Measurements from ENCODE around the gene TMCC3. TPM values are rescaled to one million over a fixed set of nuclear protein-coding genes. Genes with fewer than 3 reads are reported as not detected.

TMCC3 gene
- total and polyA plus RNA-seq, 9 of the 15 experiments (the other 6 are each of a cell fraction or from before 2014, with no cell fraction given), result not detected

- Histone ChIP-seq H3K36me3 (ENCODE audit: control insufficient read depth, insufficient read depth, low read length) (no peaks in the 10 kb centered on the region), H3K9me3 (replicated peaks; ENCODE audit: control insufficient read depth, insufficient read depth, low read depth, low read length) (no peaks in the 10 kb centered on the region), H3K27ac (ENCODE audit: extremely low read depth, low read depth, low read length) (no peak overlapping the region), H3K4me1 (replicated peaks in 1 of 2; ENCODE audit: control insufficient read depth in 2 of 2, insufficient read depth in 2 of 2, low read length in 2 of 2) (no peaks in the 10 kb centered on the region), H4K20me1 (replicated peaks; ENCODE audit: control insufficient read depth, insufficient read depth, low read length) (no peaks in the 10 kb centered on the region), H2AFZ (ENCODE audit: low read depth, low read length) (no peak overlapping the region), H3K9me1 (ENCODE audit: control insufficient read depth, insufficient read depth, low read length) (no peaks in the 10 kb centered on the region), H3K9ac (ENCODE audit: insufficient read depth in 1 of 2, low read depth in 2 of 2, low read length in 2 of 2) (no peak overlapping the region), H3K4me3 (no peak overlapping the region), H3K27me3 (ENCODE audit: control insufficient read depth in 2 of 2, insufficient read depth in 2 of 2, low read length in 2 of 2) (no peaks in the 10 kb centered on the region; a peak in 1 of 5 replicates), H3K79me2 (ENCODE audit: control insufficient read depth, insufficient read depth, low read length) (no peaks in the 10 kb centered on the region), H3K4me2 (ENCODE audit: insufficient read depth, low read length) (no peak overlapping the region)
- intact Hi-C loops (cut with micrococcal nuclease) (no loop called here), in situ Hi-C loops (cut with MboI) (no loop called here)
- 0% methylated on average over 1 of the region's 1 CpG for WGBS (ENCODE audit: insufficient coverage, low coverage, missing lambda C conversion rate)
- TF ChIP-seq PTBP1 (IDR thresholded peaks at IDR 0.05; ENCODE audit: low read depth, low read length) (no peak), MAFG (tag; conservative IDR thresholded peaks at IDR 0.05) (peak; percentile 39), ZNF408 (CRISPR knock-in tag; IDR thresholded peaks at IDR 0.05; ENCODE audit: low read depth) (no peak), NFE2 (IDR thresholded peaks at IDR 0.05; ENCODE audit: low read depth) (0 out of 2 replicates have a peak, but pooled peaks have one; percentile 31)
- POLR2A ChIA-PET, result interaction anchor here (0.7 kb wide), 1 partner anchor 20 kb away, joined by 3 read pairs; no protein-coding TSS in a partner anchor
- CTCF ChIA-PET (ENCODE audit: low intra/inter-chr PET ratio), result no interaction called here
- ATAC-seq (no peak), FAIRE-seq (no peak), DNase-seq (ENCODE audit: extremely low read depth in 1 of 4, low spot score in 3 of 4) (no peak)
- BruUV-seq (replicated peaks), result no TSS peak
These were observed 49.4 kb upstream of the TMCC3 start for GRCh38 chr12:94699801-94700200.

GRCh38 chr12:94698578-94698977 is 48.2 kb upstream of the TMCC3 start:
- POLR2A ChIA-PET, result no interaction called here
- Histone ChIP-seq H2AFZ (ENCODE audit: low read depth, low read length) (no peak overlapping the region), H3K4me3 (no peak overlapping the region), H3K9ac (ENCODE audit: insufficient read depth in 1 of 2, low read depth in 2 of 2, low read length in 2 of 2) (no peak overlapping the region), H3K36me3 (ENCODE audit: control insufficient read depth, insufficient read depth, low read length) (no peaks in the 10 kb centered on the region), H3K27me3 (ENCODE audit: control insufficient read depth in 2 of 2, insufficient read depth in 2 of 2, low read length in 2 of 2) (peaks cover 0 to 2% of the 10 kb centered on the region in 2 experiments; a peak in 2 of 5 replicates), H4K20me1 (replicated peaks; ENCODE audit: control insufficient read depth, insufficient read depth, low read length) (no peaks in the 10 kb centered on the region), H3K79me2 (ENCODE audit: control insufficient read depth, insufficient read depth, low read length) (no peaks in the 10 kb centered on the region), H3K27ac (ENCODE audit: extremely low read depth, low read depth, low read length) (no peak overlapping the region), H3K9me1 (ENCODE audit: control insufficient read depth, insufficient read depth, low read length) (no peaks in the 10 kb centered on the region), H3K4me2 (ENCODE audit: insufficient read depth, low read length) (no peak overlapping the region), H3K9me3 (replicated peaks; ENCODE audit: control insufficient read depth, insufficient read depth, low read depth, low read length) (no peaks in the 10 kb centered on the region), H3K4me1 (replicated peaks in 1 of 2; ENCODE audit: control insufficient read depth in 2 of 2, insufficient read depth in 2 of 2, low read length in 2 of 2) (no peaks in the 10 kb centered on the region)
- no peak for FAIRE-seq
- no TSS peak for BruUV-seq (replicated peaks)
- CTCF ChIA-PET (ENCODE audit: low intra/inter-chr PET ratio), result no interaction called here
- ATAC-seq, result no peak
- in situ Hi-C loops (cut with MboI) (no loop called here), intact Hi-C loops (cut with micrococcal nuclease) (no loop called here)
- no peak for DNase-seq (ENCODE audit: extremely low read depth in 1 of 4, low spot score in 3 of 4)
- 0% methylated on average over 3 of the region's 3 CpGs for WGBS (ENCODE audit: insufficient coverage, low coverage, missing lambda C conversion rate)
- TF ChIP-seq MTA1 (IDR thresholded peaks at IDR 0.05; ENCODE audit: borderline replicate concordance) (no peak), LEF1 (IDR thresholded peaks at IDR 0.05) (no peak), GTF2F1 (IDR thresholded peaks at IDR 0.05; ENCODE audit: low read depth, low read length) (no peak), MLLT1 (IDR thresholded peaks at IDR 0.05) (no peak), UBTF (IDR thresholded peaks at IDR 0.05; ENCODE audit: borderline replicate concordance in 1 of 2, low read depth in 2 of 2, low read length in 2 of 2) (no peak), KHSRP (IDR thresholded peaks at IDR 0.05) (no peak), NFXL1 (CRISPR knock-in tag; IDR thresholded peaks at IDR 0.05) (no peak), POLR2B (IDR thresholded peaks at IDR 0.05; ENCODE audit: low read depth, partially characterized antibody) (no peak)
- TF ChIP-seq, protein P1, sequence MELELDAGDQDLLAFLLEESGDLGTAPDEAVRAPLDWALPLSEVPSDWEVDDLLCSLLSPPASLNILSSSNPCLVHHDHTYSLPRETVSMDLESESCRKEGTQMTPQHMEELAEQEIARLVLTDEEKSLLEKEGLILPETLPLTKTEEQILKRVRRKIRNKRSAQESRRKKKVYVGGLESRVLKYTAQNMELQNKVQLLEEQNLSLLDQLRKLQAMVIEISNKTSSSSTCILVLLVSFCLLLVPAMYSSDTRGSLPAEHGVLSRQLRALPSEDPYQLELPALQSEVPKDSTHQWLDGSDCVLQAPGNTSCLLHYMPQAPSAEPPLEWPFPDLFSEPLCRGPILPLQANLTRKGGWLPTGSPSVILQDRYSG (tag; conservative IDR thresholded peaks at IDR 0.05; ENCODE audit: low read depth), result no peak

All from K562 (cell line).